Natural killer cell treated with Interleukin-12 subunit alpha and Interleukin-12 subunit beta and Interleukin-15 and Interleukin-18, amount 100 ng/mL, for 72 hours (primary cell): ENCODE measurements around the gene DOCK3. TPM values are rescaled to one million over a fixed set of nuclear protein-coding genes. Genes with fewer than 3 reads are reported as not detected.
"Not testable (repeated sequence)": the region's sequence is repeated elsewhere in the genome, so short reads cannot be mapped to it uniquely, and the experiment has no call there.

Experiments used
- ATAC-seq, 2 donors: fragments of 150-1000 bp; cut with Tn5 transposase in 1 of 2; sonication (Bioruptor Pico), chemical (Tn5 transposase) in 1 of 2; 2 replicates each; pipeline ENCODE4 v1.10.0; 2021
- DNase-seq: peaks from one replicate; pipeline ENCODE4 v3.0.0; 2022; ENCODE audit warnings: low spot score
- H3K27ac Mint-ChIP-seq, 2 donors: 1 replicate in 1 of 2; 2 replicates in 1 of 2; pipeline ENCODE4 v1.8.0; 2022; ENCODE audit warnings: mixed read lengths in 2 of 2, mild to moderate bottlenecking in 1 of 2, moderate library complexity in 1 of 2
- H3K27me3 Mint-ChIP-seq, 2 donors: 1 replicate in 1 of 2; 2 replicates in 1 of 2; pipeline ENCODE4 v1.8.0; 2022; ENCODE audit warnings: mixed read lengths in 2 of 2
- H3K36me3 Mint-ChIP-seq: one replicate; pipeline ENCODE4 v1.8.0; 2022; ENCODE audit warnings: mixed read lengths
- H3K4me1 Mint-ChIP-seq, 2 donors: 1 replicate in 1 of 2; 2 replicates in 1 of 2; pipeline ENCODE4 v1.8.0; 2022; ENCODE audit warnings: low read depth in 2 of 2, mixed read lengths in 2 of 2, mild to moderate bottlenecking in 1 of 2
- H3K4me3 Mint-ChIP-seq: one replicate; pipeline ENCODE4 v1.8.0; 2022; ENCODE audit warnings: mixed read lengths
- H3K9me3 Mint-ChIP-seq: 2 replicates; pipeline ENCODE4 v1.8.0; 2022; ENCODE audit warnings: mixed read lengths
- total RNA-seq, 2 donors: library from RNA; stranded (reverse); gene quantifications; one replicate each; pipeline ENCODE4 v1.2.3, GENCODE V29; 2022

The DOCK3 gene
- total RNA-seq, 2 donors from 2014 or later, result 1.3 to 4.5 TPM

- Mint-ChIP-seq H3K27ac (no peak overlapping the region), H3K9me3 (no peaks in the 10 kb centered on the region), H3K4me3 (no peak overlapping the region), H3K36me3 (no peaks in the 10 kb centered on the region), H3K27me3 (no peaks in the 10 kb centered on the region), H3K4me1 (no peaks in the 10 kb centered on the region)
- DNase-seq (no peak), ATAC-seq (no peak)
Measured at GRCh38 chr3:51216291-51216690, 541.6 kb downstream of the DOCK3 start.

GRCh38 chr3:51221959-51222358 lies 547.2 kb downstream of the DOCK3 start:
- DNase-seq (no peak), ATAC-seq (no peak)
- H3K4me1 Mint-ChIP-seq, result no peaks in the 10 kb centered on the region
- no peak overlapping the region for H3K27ac Mint-ChIP-seq
- no peak overlapping the region for H3K4me3 Mint-ChIP-seq
- H3K27me3 Mint-ChIP-seq, result no peaks in the 10 kb centered on the region
- H3K9me3 Mint-ChIP-seq, result no peaks in the 10 kb centered on the region
- no peaks in the 10 kb centered on the region for H3K36me3 Mint-ChIP-seq

GRCh38 chr3:51224283-51224682 lies 549.6 kb downstream of the DOCK3 start:
- H3K9me3 Mint-ChIP-seq, result no peaks in the 10 kb centered on the region
- DNase-seq (no peak), ATAC-seq (no peak)
- no peak overlapping the region for H3K4me3 Mint-ChIP-seq
- no peaks in the 10 kb centered on the region for H3K27me3 Mint-ChIP-seq
- no peaks in the 10 kb centered on the region for H3K4me1 Mint-ChIP-seq
- no peak overlapping the region for H3K27ac Mint-ChIP-seq
- no peaks in the 10 kb centered on the region for H3K36me3 Mint-ChIP-seq

- no peak for ATAC-seq
- H3K9me3 Mint-ChIP-seq, result no peaks in the 10 kb centered on the region
- H3K4me3 Mint-ChIP-seq, result no peak overlapping the region
- no peak for DNase-seq
- no peaks in the 10 kb centered on the region for H3K36me3 Mint-ChIP-seq
- H3K27me3 Mint-ChIP-seq, result no peaks in the 10 kb centered on the region
- no peak overlapping the region for H3K27ac Mint-ChIP-seq
- no peaks in the 10 kb centered on the region for H3K4me1 Mint-ChIP-seq
Measured at GRCh38 chr3:51224843-51225242, 550.1 kb downstream of the DOCK3 start.

GRCh38 chr3:51242939-51243338 lies 568.2 kb downstream of the DOCK3 start:
- ATAC-seq, result peak; percentile 36 to 43
- Mint-ChIP-seq H3K36me3 (peaks cover 12% of the 10 kb centered on the region), H3K4me1 (no peaks in the 10 kb centered on the region), H3K27ac (no peak overlapping the region), H3K4me3 (no peak overlapping the region), H3K9me3 (peaks cover 2% of the 10 kb centered on the region), H3K27me3 (peaks cover 0 to 3% of the 10 kb centered on the region in 2 donors)
- no peak for DNase-seq

GRCh38 chr3:51243924-51244323 lies 569.2 kb downstream of the DOCK3 start:
- H3K9me3 Mint-ChIP-seq, result no peaks in the 10 kb centered on the region
- no peak overlapping the region for H3K27ac Mint-ChIP-seq
- H3K4me1 Mint-ChIP-seq, result no peaks in the 10 kb centered on the region

GRCh38 chr3:51245867-51246266 lies 571.1 kb downstream of the DOCK3 start:
- Mint-ChIP-seq H3K9me3 (no peaks in the 10 kb centered on the region), H3K27ac (no peak overlapping the region), H3K27me3 (peaks cover 0 to 3% of the 10 kb centered on the region in 2 donors), H3K4me3 (no peak overlapping the region), H3K36me3 (no peaks in the 10 kb centered on the region), H3K4me1 (no peaks in the 10 kb centered on the region)
- DNase-seq (no peak), ATAC-seq (no peak)

More at GRCh38 chr3:51243924-51244323, 569.2 kb downstream of the DOCK3 start:
- no peak overlapping the region for H3K4me3 Mint-ChIP-seq
- peaks cover 0 to 3% of the 10 kb centered on the region in 2 donors for H3K27me3 Mint-ChIP-seq
- no peak for DNase-seq
- no peak for ATAC-seq
- H3K36me3 Mint-ChIP-seq, result peaks cover 8% of the 10 kb centered on the region

GRCh38 chr3:51257870-51258269 lies 583.1 kb downstream of the DOCK3 start:
- H3K27me3 Mint-ChIP-seq, result peaks cover 6 to 13% of the 10 kb centered on the region in 2 donors
- H3K36me3 Mint-ChIP-seq, result peaks cover 9% of the 10 kb centered on the region
- peaks cover 0 to 3% of the 10 kb centered on the region in 2 donors for H3K4me1 Mint-ChIP-seq
- no peak overlapping the region for H3K4me3 Mint-ChIP-seq
- DNase-seq (no peak), ATAC-seq (no peak)
- H3K27ac Mint-ChIP-seq, result no peak overlapping the region
- no peaks in the 10 kb centered on the region for H3K9me3 Mint-ChIP-seq

GRCh38 chr3:51264166-51264565 lies 589.4 kb downstream of the DOCK3 start:
- H3K27ac Mint-ChIP-seq, H3K9me3 Mint-ChIP-seq, ATAC-seq, H3K4me1 Mint-ChIP-seq, H3K4me3 Mint-ChIP-seq, DNase-seq: not testable (repeated sequence)
- Mint-ChIP-seq H3K27me3 (peaks cover 0 to 11% of the 10 kb centered on the region in 2 donors), H3K36me3 (peaks cover 10% of the 10 kb centered on the region)

- DNase-seq (no peak), ATAC-seq (no peak)
- peaks cover 0 to 6% of the 10 kb centered on the region in 2 donors for H3K27me3 Mint-ChIP-seq
- H3K4me3 Mint-ChIP-seq, result no peak overlapping the region
- peaks cover 0 to 3% of the 10 kb centered on the region in 2 donors for H3K4me1 Mint-ChIP-seq
- H3K9me3 Mint-ChIP-seq, result no peaks in the 10 kb centered on the region
- no peaks in the 10 kb centered on the region for H3K36me3 Mint-ChIP-seq
- H3K27ac Mint-ChIP-seq, result no peak overlapping the region
Measured at GRCh38 chr3:51268132-51268531, 593.4 kb downstream of the DOCK3 start.

GRCh38 chr3:51269466-51269865 lies 594.7 kb downstream of the DOCK3 start:
- H3K9me3 Mint-ChIP-seq, result no peaks in the 10 kb centered on the region
- H3K36me3 Mint-ChIP-seq, result no peaks in the 10 kb centered on the region
- H3K4me3 Mint-ChIP-seq, result no peak overlapping the region
- H3K4me1 Mint-ChIP-seq, result peaks cover 0 to 3% of the 10 kb centered on the region in 2 donors
- H3K27ac Mint-ChIP-seq, result no peak overlapping the region
- ATAC-seq, result no peak
- no peak for DNase-seq
- H3K27me3 Mint-ChIP-seq, result no peaks in the 10 kb centered on the region

- DNase-seq (no peak), ATAC-seq (no peak)
- peaks cover 0 to 3% of the 10 kb centered on the region in 2 donors for H3K4me1 Mint-ChIP-seq
- no peaks in the 10 kb centered on the region for H3K36me3 Mint-ChIP-seq
- no peak overlapping the region for H3K4me3 Mint-ChIP-seq
- no peak overlapping the region for H3K27ac Mint-ChIP-seq
- H3K27me3 Mint-ChIP-seq, result no peaks in the 10 kb centered on the region
- no peaks in the 10 kb centered on the region for H3K9me3 Mint-ChIP-seq
Measured at GRCh38 chr3:51270559-51270958, 595.8 kb downstream of the DOCK3 start.

GRCh38 chr3:51271172-51271571 lies 596.4 kb downstream of the DOCK3 start:
- H3K36me3 Mint-ChIP-seq, result no peaks in the 10 kb centered on the region
- DNase-seq, result no peak
- ATAC-seq, result no peak
- no peaks in the 10 kb centered on the region for H3K9me3 Mint-ChIP-seq
- H3K4me3 Mint-ChIP-seq, result no peak overlapping the region
- H3K27ac Mint-ChIP-seq, result no peak overlapping the region
- H3K4me1 Mint-ChIP-seq, result peaks cover 0 to 3% of the 10 kb centered on the region in 2 donors
- H3K27me3 Mint-ChIP-seq, result no peaks in the 10 kb centered on the region

- Mint-ChIP-seq H3K27me3 (peaks cover 0 to 2% of the 10 kb centered on the region in 2 donors), H3K27ac (no peak overlapping the region), H3K9me3 (no peaks in the 10 kb centered on the region), H3K4me3 (no peak overlapping the region), H3K36me3 (no peaks in the 10 kb centered on the region), H3K4me1 (peaks cover 0 to 3% of the 10 kb centered on the region in 2 donors)
- ATAC-seq, result no peak
- no peak for DNase-seq
Measured at GRCh38 chr3:51274052-51274451, 599.3 kb downstream of the DOCK3 start.

- Mint-ChIP-seq H3K4me1 (peaks cover 0 to 3% of the 10 kb centered on the region in 2 donors), H3K4me3 (no peak overlapping the region), H3K27ac (no peak overlapping the region), H3K9me3 (no peaks in the 10 kb centered on the region), H3K36me3 (no peaks in the 10 kb centered on the region), H3K27me3 (peaks cover 0 to 2% of the 10 kb centered on the region in 2 donors)
- DNase-seq (no peak), ATAC-seq (no peak)
Measured at GRCh38 chr3:51275111-51275805, 600.5 kb downstream of the DOCK3 start.
